Neural cell (in vitro differentiated cells): Measurements from ENCODE around the gene SPSB3. TPM values are rescaled to one million over a fixed set of nuclear protein-coding genes. Genes with fewer than 3 reads are reported as not detected.

ENCODE experiments used
- H2AFZ ChIP-seq: fragments of 200-600, 300-800 bp; sonication (generic), shearing (Covaris generic); 2 replicates; pipeline ENCODE4 v1.6.0; 2014; ENCODE audit warnings: low read depth, mild to moderate bottlenecking, antibody characterized with exemption, low read length, moderate library complexity
- H3F3A ChIP-seq: fragments of 200-600 bp; shearing (Covaris generic); 2 replicates; pipeline ENCODE4 v1.6.1; 2016; ENCODE audit warnings: mild to moderate bottlenecking, moderate library complexity, mixed read lengths, antibody characterized with exemption, low read length; ENCODE audit not compliant: insufficient read depth, poor library complexity, severe bottlenecking
- H3K27ac ChIP-seq: fragments of 200-600, 300-800 bp; sonication (generic), shearing (Covaris generic); 2 replicates; pipeline ENCODE4 v1.5.1; 2014; ENCODE audit warnings: mild to moderate bottlenecking, low read length, moderate library complexity
- H3K27me3 ChIP-seq: fragments of 300-800, 200-600 bp; sonication (generic), shearing (Covaris generic); 2 replicates; pipeline ENCODE4 v1.6.0; 2014; ENCODE audit warnings: mild to moderate bottlenecking, low read depth, low read length, moderate library complexity; ENCODE audit not compliant: insufficient read depth
- H3K36me3 ChIP-seq: fragments of 300-800, 200-600 bp; sonication (generic), shearing (Covaris generic); 2 replicates; pipeline ENCODE4 v1.5.1; 2014; ENCODE audit warnings: mild to moderate bottlenecking, antibody characterized with exemption, low read length, moderate library complexity; ENCODE audit not compliant: insufficient read depth
- H3K4me2 ChIP-seq: fragments of 300-800, 200-600 bp; sonication (generic), shearing (Covaris generic); 2 replicates; pipeline ENCODE4 v1.6.0; 2014; ENCODE audit warnings: mild to moderate bottlenecking, low read length
- H3K4me3 ChIP-seq: fragments of 300-800, 200-600 bp; sonication (generic), shearing (Covaris generic); 2 replicates; pipeline ENCODE4 v1.5.1; 2014; ENCODE audit warnings: mild to moderate bottlenecking, low read length, moderate library complexity
- H3K79me2 ChIP-seq: fragments of 200-600 bp; shearing (Covaris generic); replicated peaks from 2 replicates; pipeline ENCODE4 v1.6.0; 2014; ENCODE audit warnings: mild to moderate bottlenecking, low read length, moderate library complexity; ENCODE audit not compliant: insufficient read depth
- H3K9ac ChIP-seq: fragments of 300-800, 200-600 bp; sonication (generic), shearing (Covaris generic); 2 replicates; pipeline ENCODE4 v1.6.1; 2016; ENCODE audit warnings: mild to moderate bottlenecking, low read length, mixed read lengths
- H3K9me2 ChIP-seq: fragments of 200-600 bp; shearing (Covaris generic); 2 replicates; pipeline ENCODE4 v1.6.1; 2016; ENCODE audit warnings: mild to moderate bottlenecking, low read length, mixed read lengths; ENCODE audit not compliant: insufficient read depth
- H3K9me3 ChIP-seq: fragments of 200-600, 300-800 bp; sonication (generic), shearing (Covaris generic); 2 replicates; pipeline ENCODE4 v1.6.1; 2016; ENCODE audit warnings: mild to moderate bottlenecking, mixed run types, low read length, moderate library complexity, mixed read lengths
- H4K20me1 ChIP-seq: fragments of 200-600 bp; shearing (Covaris generic); 2 replicates; pipeline ENCODE4 v1.6.1; 2016; ENCODE audit warnings: mild to moderate bottlenecking, mixed run types; ENCODE audit not compliant: insufficient read depth
- CTCF ChIP-seq: fragments of 450-650 bp; IDR thresholded peaks from 2 replicates; pipeline ENCODE4 v1.5.1; 2014; ENCODE audit warnings: antibody characterized with exemption, mild to moderate bottlenecking, moderate library complexity; ENCODE audit not compliant: poor library complexity, severe bottlenecking
- EP300 ChIP-seq: fragments of 450-650 bp; conservative IDR thresholded peaks from 2 replicates; pipeline ENCODE4 v1.6.1; 2014; ENCODE audit warnings: antibody characterized with exemption, mild to moderate bottlenecking, moderate library complexity; ENCODE audit not compliant: poor library complexity, severe bottlenecking
- EZH2 ChIP-seq: fragments of 200-600, 300-800 bp; shearing (Covaris generic), sonication (generic); IDR thresholded peaks from 2 replicates; pipeline ENCODE4 v1.6.1; 2014; ENCODE audit warnings: antibody characterized with exemption, low read length, borderline replicate concordance, mild to moderate bottlenecking; ENCODE audit not compliant: insufficient read depth, poor library complexity, severe bottlenecking
- MXI1 ChIP-seq: fragments of 450-650 bp; conservative IDR thresholded peaks from 2 replicates; pipeline ENCODE4 v1.6.1; 2014; ENCODE audit warnings: antibody characterized with exemption, mild to moderate bottlenecking; ENCODE audit not compliant: poor library complexity, severe bottlenecking
- POLR2AphosphoS5 ChIP-seq: IDR thresholded peaks from 2 replicates; pipeline ENCODE4 v1.6.1; 2012
- RAD21 ChIP-seq: fragments of 450-650 bp; conservative IDR thresholded peaks from 2 replicates; pipeline ENCODE4 v1.6.1; 2014; ENCODE audit warnings: antibody characterized with exemption, mild to moderate bottlenecking, moderate library complexity
- REST ChIP-seq: IDR thresholded peaks from 2 replicates; pipeline ENCODE4 v1.6.1; 2012; ENCODE audit warnings: borderline replicate concordance
- SMC3 ChIP-seq: fragments of 450-650 bp; conservative IDR thresholded peaks from 2 replicates; pipeline ENCODE4 v1.6.1; 2014; ENCODE audit warnings: antibody characterized with exemption, mild to moderate bottlenecking, moderate library complexity; ENCODE audit not compliant: poor library complexity
- TAF1 ChIP-seq: IDR thresholded peaks from 2 replicates; pipeline ENCODE4 v1.6.1; 2012; ENCODE audit warnings: low read depth
- polyA plus RNA-seq: library from polyadenylated mRNA; depleted of rRNA; stranded (reverse); fragments of >200 nt; gene quantifications from 2 replicates; pipeline ENCODE4 v1.2.3, GENCODE V29; 2014

Gene SPSB3
- polyA plus RNA-seq, 1 donor from 2014 or later: 315 TPM

GRCh38 chr16:1766701-1767100, 15.7 kb downstream of the SPSB3 start:
- Histone ChIP-seq H3K9me2 (no peaks in the 10 kb centered on the region), H3F3A (no peaks in the 10 kb centered on the region), H2AFZ (no peak overlapping the region), H3K27me3 (no peaks in the 10 kb centered on the region), H3K9me3 (no peaks in the 10 kb centered on the region), H3K9ac (no peak overlapping the region), H3K36me3 (no peaks in the 10 kb centered on the region), H3K79me2 (no peaks in the 10 kb centered on the region), H3K27ac (no peak overlapping the region), H3K4me2 (no peak overlapping the region), H4K20me1 (no peaks in the 10 kb centered on the region), H3K4me3 (no peak overlapping the region)
- TF ChIP-seq POLR2AphosphoS5 (no peak), EP300 (no peak), TAF1 (no peak), CTCF (no peak), MXI1 (no peak), EZH2 (no peak), RAD21 (no peak), REST (no peak), SMC3 (no peak)

- H3K27ac ChIP-seq: no peak overlapping the region
- H3K9me2 ChIP-seq: no peaks in the 10 kb centered on the region
- H3K4me2 ChIP-seq: no peak overlapping the region
- no peak for TF ChIP-seq POLR2AphosphoS5
- TF ChIP-seq TAF1: no peak
- TF ChIP-seq CTCF: no peak
- no peak for TF ChIP-seq RAD21
- no peak for TF ChIP-seq SMC3
- no peak for TF ChIP-seq EZH2
- no peak for TF ChIP-seq EP300
- no peak for TF ChIP-seq REST
- TF ChIP-seq MXI1: no peak
- no peaks in the 10 kb centered on the region for H3K27me3 ChIP-seq
- no peaks in the 10 kb centered on the region for H4K20me1 ChIP-seq
- H3K9me3 ChIP-seq: no peaks in the 10 kb centered on the region
- H3K4me3 ChIP-seq: no peak overlapping the region
- H3K79me2 ChIP-seq: no peaks in the 10 kb centered on the region
- no peak overlapping the region for H2AFZ ChIP-seq
- no peaks in the 10 kb centered on the region for H3K36me3 ChIP-seq
- H3F3A ChIP-seq: no peaks in the 10 kb centered on the region
- H3K9ac ChIP-seq: no peak overlapping the region
Measured at GRCh38 chr16:1766231-1766630, 16.1 kb downstream of the SPSB3 start.
